MCF 10A (cell line): ENCODE data around the gene GALNT9. TPM values are rescaled to one million over a fixed set of nuclear protein-coding genes. Genes with fewer than 3 reads are reported as not detected.

Experiments used
- BruUV-seq: library from RNA; stranded (reverse); fragments of 400-500 nt; replicated peaks from 2 replicates; lab custom pipeline; 2021; lab: Mats Ljungman, UMichigan
- CTCF ChIA-PET: fragments of 300-600 bp; sonication (Branson Sonifier 250); formaldehyde crosslinking; extraction: SDS; loops from one replicate; lab custom pipeline; 2021; ENCODE audit warnings: antibody characterized with exemption, inconsistent platforms; lab: Yijun Ruan, JAX
- POLR2A ChIA-PET: fragments of 300-600, 350-650 bp; sonication (Branson Sonifier 250); formaldehyde crosslinking; extraction: SDS; loops from one replicate; lab custom pipeline; 2020; ENCODE audit warnings: antibody characterized with exemption, inconsistent platforms; lab: Yijun Ruan, JAX
- DNase-seq: peaks from one replicate; pipeline ENCODE4 v3.0.0-alpha.2; 2018; ENCODE audit not compliant: unreplicated experiment
- H3K27ac Mint-ChIP-seq: one replicate; pipeline ENCODE4 v1.8.0; 2022; ENCODE audit warnings: mild to moderate bottlenecking, low read depth, mixed read lengths; ENCODE audit not compliant: unreplicated experiment
- H3K27me3 Mint-ChIP-seq: one replicate; pipeline ENCODE4 v1.8.0; 2022; ENCODE audit warnings: mixed read lengths; ENCODE audit not compliant: insufficient read depth, unreplicated experiment
- H3K36me3 Mint-ChIP-seq: one replicate; pipeline ENCODE4 v1.8.0; 2022; ENCODE audit warnings: mild to moderate bottlenecking, moderate library complexity, mixed read lengths; ENCODE audit not compliant: insufficient read depth, unreplicated experiment
- H3K4me1 Mint-ChIP-seq: one replicate; pipeline ENCODE4 v1.8.0; 2022; ENCODE audit warnings: mixed read lengths; ENCODE audit not compliant: insufficient read depth, unreplicated experiment
- H3K4me3 Mint-ChIP-seq: one replicate; pipeline ENCODE4 v1.8.0; 2022; ENCODE audit warnings: mild to moderate bottlenecking, moderate library complexity, mixed read lengths; ENCODE audit not compliant: unreplicated experiment
- H3K9me3 Mint-ChIP-seq: one replicate; pipeline ENCODE4 v1.8.0; 2022; ENCODE audit warnings: mixed read lengths; ENCODE audit not compliant: unreplicated experiment
- CTCF ChIP-seq: fragments of 200-600 bp; IDR thresholded peaks from one replicate; pipeline ENCODE4 v1.8.0; 2022; ENCODE audit warnings: antibody characterized with exemption, mild to moderate bottlenecking; ENCODE audit not compliant: unreplicated experiment
- intact Hi-C: fragments of 100-400 bp; cut with micrococcal nuclease; formaldehyde crosslinking; loops from 2 replicates; pipeline ENCODE4 v1.14.1; 2022
- total RNA-seq: library from RNA; stranded (reverse); gene quantifications from 2 replicates; pipeline ENCODE4 v1.2.3, GENCODE V29; 2022

Gene GALNT9
- total RNA-seq, 1 experiment from 2014 or later: 4.4 TPM

GRCh38 chr12:132215299-132215989 is 113.9 kb downstream of the GALNT9 start:
- no TSS peak for BruUV-seq
- no peak overlapping the region for H3K27ac Mint-ChIP-seq

GRCh38 chr12:132214891-132215290 is 114.5 kb downstream of the GALNT9 start:
- BruUV-seq: no TSS peak
- Mint-ChIP-seq H3K27me3 (peaks cover 75% of the 10 kb centered on the region), H3K4me1 (no peaks in the 10 kb centered on the region), H3K36me3 (no peaks in the 10 kb centered on the region), H3K27ac (no peak overlapping the region), H3K9me3 (no peaks in the 10 kb centered on the region), H3K4me3 (no peak overlapping the region)
- TF ChIP-seq CTCF: no peak
- no peak for DNase-seq
- intact Hi-C loops: no loop called here
- ChIA-PET POLR2A (no interaction called here), CTCF (interaction anchor here (0.5 kb wide), 1 partner anchor 212 kb away, joined by 4 read pairs; no protein-coding TSS in a partner anchor)

More at GRCh38 chr12:132215299-132215989, 113.9 kb downstream of the GALNT9 start:
- Mint-ChIP-seq H3K4me3 (no peak overlapping the region), H3K27me3 (peaks cover 80% of the 10 kb centered on the region), H3K9me3 (no peaks in the 10 kb centered on the region), H3K36me3 (no peaks in the 10 kb centered on the region), H3K4me1 (no peaks in the 10 kb centered on the region)
- DNase-seq: no peak
- intact Hi-C loops: no loop called here
- no peak for TF ChIP-seq CTCF
- ChIA-PET CTCF (no interaction called here), POLR2A (no interaction called here)

GRCh38 chr12:132214161-132214476 is 115.3 kb downstream of the GALNT9 start:
- no TSS peak for BruUV-seq
- POLR2A ChIA-PET: no interaction called here
- CTCF ChIA-PET: interaction anchor here (0.5 to 0.6 kb wide), 2 partner anchors 59 to 213 kb away, joined by 3 to 4 read pairs; no protein-coding TSS in a partner anchor
- no peak for DNase-seq
- H3K27ac Mint-ChIP-seq: no peak overlapping the region
- no peak overlapping the region for H3K4me3 Mint-ChIP-seq
- no peak for TF ChIP-seq CTCF
- H3K36me3 Mint-ChIP-seq: no peaks in the 10 kb centered on the region
- no peaks in the 10 kb centered on the region for H3K4me1 Mint-ChIP-seq
- H3K9me3 Mint-ChIP-seq: no peaks in the 10 kb centered on the region
- intact Hi-C loops: no loop called here
- peaks cover 71% of the 10 kb centered on the region for H3K27me3 Mint-ChIP-seq

GRCh38 chr12:132213359-132214160 is 115.8 kb downstream of the GALNT9 start:
- BruUV-seq: no TSS peak
- CTCF ChIA-PET: interaction anchor here (0.6 kb wide), 1 partner anchor 59 kb away, joined by 3 read pairs; no protein-coding TSS in a partner anchor

More at GRCh38 chr12:132213359-132214160, 115.8 kb downstream of the GALNT9 start:
- H3K9me3 Mint-ChIP-seq: no peaks in the 10 kb centered on the region
- POLR2A ChIA-PET: no interaction called here
- peaks cover 65% of the 10 kb centered on the region for H3K27me3 Mint-ChIP-seq
- DNase-seq: no peak
- TF ChIP-seq CTCF: no peak
- H3K4me3 Mint-ChIP-seq: no peak overlapping the region
- H3K36me3 Mint-ChIP-seq: no peaks in the 10 kb centered on the region
- H3K27ac Mint-ChIP-seq: no peak overlapping the region
- H3K4me1 Mint-ChIP-seq: no peaks in the 10 kb centered on the region
- intact Hi-C loops: no loop called here
